ENCODE data around the gene CKS1B. TPM values are rescaled to one million over a fixed set of nuclear protein-coding genes. Genes with fewer than 3 reads are reported as not detected.
A peak's percentile ranks its signal among the peaks of the same experiment; 100 is the strongest.

The CKS1B gene
- polyA plus RNA-seq, 1 experiment: 111 TPM

DNA sequence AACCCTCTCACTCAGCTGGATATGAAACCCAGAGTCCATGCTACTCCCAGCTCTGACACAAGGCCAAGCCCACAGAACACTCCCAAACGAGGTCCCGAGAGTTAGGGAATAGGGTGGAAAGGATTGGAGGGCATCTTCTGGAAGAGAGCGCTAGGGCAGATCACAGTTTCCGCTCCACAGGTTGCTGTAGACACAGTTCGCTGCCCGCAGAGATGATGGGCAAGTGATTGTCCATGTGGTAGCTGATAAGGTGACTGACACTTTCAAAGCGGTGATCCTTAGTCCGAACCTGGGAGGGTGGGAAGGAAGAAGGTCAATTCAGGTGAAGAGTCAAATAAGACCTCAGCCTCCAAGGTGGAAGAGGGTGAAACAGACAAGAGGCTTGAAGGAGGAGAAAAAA, 10.8 kb upstream of the CKS1B start:
- ChIA-PET POLR2A (interaction anchor here (0.6 kb wide), 1 partner anchor 401 kb away, joined by 3 read pairs; no protein-coding TSS in a partner anchor), CTCF (interaction anchor here (0.8 to 6.1 kb wide), 8 partner anchors 7 to 98 kb away, joined by 3 to 29 read pairs (median 4); partner anchors contain the start of genes ADAM15 and PBXIP1)
- H3K36me3 ChIP-seq (ENCODE audit: control insufficient read depth, insufficient read depth, low read length): peaks cover 41% of the 10 kb centered on the region

DNA sequence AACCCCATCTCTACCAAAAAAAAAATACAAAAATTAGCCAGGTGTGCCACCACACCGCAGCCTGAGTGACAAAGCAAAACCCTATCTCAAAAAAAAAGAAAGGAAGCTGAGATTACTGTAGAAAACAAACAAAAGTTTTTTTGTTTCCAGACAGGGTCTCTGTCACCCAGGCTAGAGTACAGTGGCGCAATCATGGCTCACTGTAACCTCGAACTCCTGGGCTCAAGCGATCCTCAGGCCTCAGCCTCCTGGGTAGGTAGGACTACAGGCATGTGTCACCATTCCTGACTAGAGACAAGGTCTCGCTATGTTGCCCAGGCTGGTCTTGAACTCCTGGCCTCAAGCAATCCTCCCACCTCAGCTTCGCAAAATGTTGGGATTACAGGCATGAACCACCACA, 10.1 kb upstream of the CKS1B start:
- Histone ChIP-seq H3K36me3 (ENCODE audit: control insufficient read depth, insufficient read depth, low read length) (peaks cover 38% of the 10 kb centered on the region), H3K4me3 (ENCODE audit: low read depth, low read length) (no peak overlapping the region), H3K27me3 (ENCODE audit: control insufficient read depth, insufficient read depth, low read length) (no peaks in the 10 kb centered on the region)
- TF ChIP-seq CTCF (IDR thresholded peaks at IDR 0.05; ENCODE audit: insufficient read depth, low read depth, low read length): no peak
- DNase-seq (ENCODE audit: low read depth): no peak
- ChIA-PET POLR2A (no interaction called here), CTCF (interaction anchor here (1.1 to 6.1 kb wide), 6 partner anchors 7 to 87 kb away, joined by 3 to 29 read pairs (median 4); partner anchors contain the start of genes ADAM15 and PBXIP1)

More for the DNA sequence above, 10.8 kb upstream of the CKS1B start:
- H3K27me3 ChIP-seq (ENCODE audit: control insufficient read depth, insufficient read depth, low read length): no peaks in the 10 kb centered on the region
- DNase-seq (ENCODE audit: low read depth): no peak
- no peak overlapping the region for H3K4me3 ChIP-seq (ENCODE audit: low read depth, low read length)
- no peak for TF ChIP-seq CTCF (IDR thresholded peaks at IDR 0.05; ENCODE audit: insufficient read depth, low read depth, low read length)

DNA sequence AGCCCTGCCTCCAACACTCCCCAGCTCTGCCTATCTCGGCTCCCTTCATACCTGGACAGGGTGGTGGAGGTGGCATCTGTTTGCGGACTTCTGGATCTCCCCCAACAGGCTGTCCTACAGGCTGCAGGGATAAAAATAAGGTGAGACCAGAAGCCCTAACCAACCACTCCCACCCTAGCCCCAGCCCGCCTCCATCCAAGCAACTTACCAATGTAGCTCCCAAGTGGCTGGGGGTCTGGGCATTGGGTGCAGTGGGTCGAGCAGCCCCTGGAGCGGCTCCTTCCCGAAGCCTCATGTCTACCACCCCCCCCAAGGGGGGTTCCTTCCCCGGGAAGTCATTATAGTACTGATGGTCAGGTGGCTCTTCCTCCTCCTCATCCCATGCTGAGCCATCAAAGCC, 8.4 kb upstream of the CKS1B start:
- Histone ChIP-seq H3K27me3 (ENCODE audit: control insufficient read depth, insufficient read depth, low read length) (no peaks in the 10 kb centered on the region), H3K4me3 (ENCODE audit: low read depth, low read length) (no peak overlapping the region), H3K36me3 (ENCODE audit: control insufficient read depth, insufficient read depth, low read length) (peaks cover 38% of the 10 kb centered on the region)
- ChIA-PET CTCF (interaction anchor here (1.4 to 5.4 kb wide), 4 partner anchors 10 to 119 kb away, joined by 4 to 40 read pairs (median 8); partner anchors contain the start of gene PBXIP1), POLR2A (interaction anchor here (0.6 kb wide), 1 partner anchor 28 kb away, joined by 4 read pairs; no protein-coding TSS in a partner anchor)
- DNase-seq (ENCODE audit: low read depth): no peak
- TF ChIP-seq CTCF (IDR thresholded peaks at IDR 0.05; ENCODE audit: insufficient read depth, low read depth, low read length): no peak

- ChIA-PET CTCF (interaction anchor here (1.5 to 5.4 kb wide), 3 partner anchors 11 to 50 kb away, joined by 9 to 40 read pairs (median 10); partner anchors contain the start of gene PBXIP1), POLR2A (no interaction called here)
- no peak for DNase-seq (ENCODE audit: low read depth)
- Histone ChIP-seq H3K4me3 (ENCODE audit: low read depth, low read length) (no peak overlapping the region), H3K27me3 (ENCODE audit: control insufficient read depth, insufficient read depth, low read length) (no peaks in the 10 kb centered on the region), H3K36me3 (ENCODE audit: control insufficient read depth, insufficient read depth, low read length) (peaks cover 37% of the 10 kb centered on the region)
- TF ChIP-seq CTCF (IDR thresholded peaks at IDR 0.05; ENCODE audit: insufficient read depth, low read depth, low read length): no peak
These were observed 7.0 kb upstream of the CKS1B start for GRCh38 chr1:154967331-154967950.

- POLR2A ChIA-PET: no interaction called here
- TF ChIP-seq CTCF (IDR thresholded peaks at IDR 0.05; ENCODE audit: insufficient read depth, low read depth, low read length): no peak
These were observed 5.8 kb upstream of the CKS1B start for GRCh38 chr1:154968731-154969130.

More at GRCh38 chr1:154968731-154969130, 5.8 kb upstream of the CKS1B start:
- no peaks in the 10 kb centered on the region for H3K27me3 ChIP-seq (ENCODE audit: control insufficient read depth, insufficient read depth, low read length)
- no peak for DNase-seq (ENCODE audit: low read depth)
- peaks cover 32% of the 10 kb centered on the region for H3K36me3 ChIP-seq (ENCODE audit: control insufficient read depth, insufficient read depth, low read length)
- peak overlapping the region; percentile 73 for H3K4me3 ChIP-seq (ENCODE audit: low read depth, low read length)
- CTCF ChIA-PET: interaction anchor here (1.0 to 5.4 kb wide), 7 partner anchors 7 to 102 kb away, joined by 3 to 40 read pairs (median 16); partner anchors contain the start of genes ADAM15, PBXIP1 and PYGO2
